Immature natural killer cell (primary cell): Measurements from ENCODE around the gene CCDC137. TPM values are rescaled to one million over a fixed set of nuclear protein-coding genes. Genes with fewer than 3 reads are reported as not detected.
A peak's percentile ranks its signal among the peaks of the same experiment; 100 is the strongest.

Experiments used
- DNase-seq, 3 donors: peaks; one replicate each; pipeline ENCODE4 v3.0.0; 2022; ENCODE audit warnings: mixed read lengths in 1 of 3
- H3K27ac Mint-ChIP-seq, 6 donors: one replicate each; pipeline ENCODE4 v1.8.0; 2020; ENCODE audit warnings: mixed read lengths in 6 of 6, mild to moderate bottlenecking in 5 of 6, inconsistent platforms in 4 of 6, moderate library complexity in 3 of 6
- H3K27me3 Mint-ChIP-seq, 3 donors: one replicate each; pipeline ENCODE4 v1.8.0; 2020 to 2021; ENCODE audit warnings: low read depth in 3 of 3, mild to moderate bottlenecking in 3 of 3, mixed read lengths in 3 of 3, moderate library complexity in 3 of 3, inconsistent platforms in 1 of 3
- H3K36me3 Mint-ChIP-seq, 3 donors: one replicate each; pipeline ENCODE4 v1.8.0; 2020; ENCODE audit warnings: mixed read lengths in 3 of 3, inconsistent platforms in 2 of 3, mild to moderate bottlenecking in 2 of 3
- H3K4me1 Mint-ChIP-seq, 2 donors: one replicate each; pipeline ENCODE4 v1.8.0; 2020; ENCODE audit warnings: inconsistent platforms in 2 of 2, mild to moderate bottlenecking in 2 of 2, mixed read lengths in 2 of 2, moderate library complexity in 1 of 2
- H3K4me3 Mint-ChIP-seq, 5 donors: one replicate each; pipeline ENCODE4 v1.8.0; 2020; ENCODE audit warnings: mild to moderate bottlenecking in 5 of 5, mixed read lengths in 5 of 5, inconsistent platforms in 3 of 5, moderate library complexity in 3 of 5
- H3K9me3 Mint-ChIP-seq, 6 donors: one replicate each; pipeline ENCODE4 v1.8.0; 2020; ENCODE audit warnings: mild to moderate bottlenecking in 6 of 6, mixed read lengths in 6 of 6, inconsistent platforms in 4 of 6, moderate library complexity in 3 of 6
- polyA plus RNA-seq, 3 donors: library from polyadenylated mRNA; unstranded; fragments of 300-500 nt; fragmentation: Illumina TruSeq; gene quantifications; one replicate each; pipeline ENCODE4 v1.2.3, GENCODE V29; 2021

Gene CCDC137
- polyA plus RNA-seq, 3 donors from 2014 or later: 1.8 to 21.7 (median 6.1) TPM

GRCh38 chr17:81680150-81680549 is 13.6 kb downstream of the CCDC137 start:
- no peak overlapping the region for H3K4me3 Mint-ChIP-seq
- H3K4me1 Mint-ChIP-seq: peaks cover 28% of the 10 kb centered on the region in 2 donors
- H3K27ac Mint-ChIP-seq: peak overlapping the region in 1 of 6 donors; percentile 62

GRCh38 chr17:81681672-81682071 is 15.1 kb downstream of the CCDC137 start:
- H3K4me3 Mint-ChIP-seq: peak overlapping the region in 3 of 5 donors; percentile 2 to 40 (median 21)
- no peak for DNase-seq
- H3K27me3 Mint-ChIP-seq: peaks cover 3 to 9% (median 5%) of the 10 kb centered on the region in 3 donors
- peak overlapping the region in 1 of 6 donors; percentile 29 for H3K27ac Mint-ChIP-seq
- H3K36me3 Mint-ChIP-seq: peaks cover 0 to 3% (median 3%) of the 10 kb centered on the region in 3 donors
- no peaks in the 10 kb centered on the region for H3K9me3 Mint-ChIP-seq
- peaks cover 33 to 37% of the 10 kb centered on the region in 2 donors for H3K4me1 Mint-ChIP-seq

More at GRCh38 chr17:81680150-81680549, 13.6 kb downstream of the CCDC137 start:
- Mint-ChIP-seq H3K36me3 (no peaks in the 10 kb centered on the region), H3K27me3 (peaks cover 3 to 10% (median 3%) of the 10 kb centered on the region in 3 donors), H3K9me3 (no peaks in the 10 kb centered on the region)
- DNase-seq: no peak

GRCh38 chr17:81682565-81683207 is 16.1 kb downstream of the CCDC137 start:
- no peak for DNase-seq
- H3K27me3 Mint-ChIP-seq: peaks cover 3 to 9% (median 5%) of the 10 kb centered on the region in 3 donors
- H3K27ac Mint-ChIP-seq: peak overlapping the region; percentile 26 to 79 (median 65)
- no peaks in the 10 kb centered on the region for H3K9me3 Mint-ChIP-seq
- peaks cover 0 to 3% (median 3%) of the 10 kb centered on the region in 3 donors for H3K36me3 Mint-ChIP-seq
- peaks cover 36 to 37% of the 10 kb centered on the region in 2 donors for H3K4me1 Mint-ChIP-seq
- H3K4me3 Mint-ChIP-seq: peak overlapping the region; percentile 92 to 98 (median 95)

GRCh38 chr17:81683208-81683583 is 16.7 kb downstream of the CCDC137 start:
- Mint-ChIP-seq H3K4me3 (peak overlapping the region; percentile 92 to 98 (median 95)), H3K36me3 (peaks cover 0 to 3% (median 3%) of the 10 kb centered on the region in 3 donors), H3K9me3 (no peaks in the 10 kb centered on the region), H3K27me3 (peaks cover 3 to 9% (median 5%) of the 10 kb centered on the region in 3 donors), H3K27ac (peak overlapping the region in 5 of 6 donors; percentile 59 to 85 (median 78)), H3K4me1 (peaks cover 36 to 37% of the 10 kb centered on the region in 2 donors)
- DNase-seq: no peak

GRCh38 chr17:81683584-81684441 is 17.3 kb downstream of the CCDC137 start, which contains the start of the genes ARL16 and HGS:
Gene ARL16, minus strand, starts transcription at chr17:81683797. Its CDS starts 44 bp downstream, at chr17:81683753.
Gene HGS, plus strand, starts transcription at chr17:81684011. Its CDS starts 56 bp downstream, at chr17:81684067.
- peaks cover 2 to 3% (median 3%) of the 10 kb centered on the region in 3 donors for H3K36me3 Mint-ChIP-seq
- H3K27ac Mint-ChIP-seq: peak within 1 kb of the TSS; percentile 85 to 95 (median 89)
- H3K27me3 Mint-ChIP-seq: peaks cover 3 to 11% (median 5%) of the 10 kb centered on the region in 3 donors
- DNase-seq: peak; percentile 98 to 99 (median 99)
- H3K9me3 Mint-ChIP-seq: no peaks in the 10 kb centered on the region
- H3K4me3 Mint-ChIP-seq: peak within 1 kb of the TSS; percentile 92 to 98 (median 95)
- H3K4me1 Mint-ChIP-seq: peaks cover 37 to 39% of the 10 kb centered on the region in 2 donors

- Mint-ChIP-seq H3K4me3 (peak overlapping the region; percentile 80 to 87 (median 81)), H3K9me3 (no peaks in the 10 kb centered on the region), H3K4me1 (peaks cover 37 to 42% of the 10 kb centered on the region in 2 donors), H3K36me3 (peaks cover 3 to 5% (median 3%) of the 10 kb centered on the region in 3 donors), H3K27me3 (peaks cover 3 to 11% (median 5%) of the 10 kb centered on the region in 3 donors), H3K27ac (peak overlapping the region; percentile 73 to 85 (median 80))
- no peak for DNase-seq
Measured at GRCh38 chr17:81684442-81684911, 17.9 kb downstream of the CCDC137 start.

- Mint-ChIP-seq H3K27ac (peak overlapping the region; percentile 73 to 85 (median 80)), H3K9me3 (no peaks in the 10 kb centered on the region), H3K27me3 (peaks cover 3 to 16% (median 5%) of the 10 kb centered on the region in 3 donors), H3K4me1 (peaks cover 37 to 42% of the 10 kb centered on the region in 2 donors), H3K36me3 (peaks cover 3 to 5% (median 3%) of the 10 kb centered on the region in 3 donors), H3K4me3 (peak overlapping the region; percentile 80 to 87 (median 81))
- no peak for DNase-seq
Measured at GRCh38 chr17:81685108-81685507, 18.6 kb downstream of the CCDC137 start.

GRCh38 chr17:81686614-81687013 is 20.1 kb downstream of the CCDC137 start:
- H3K4me3 Mint-ChIP-seq: no peak overlapping the region
- peaks cover 3 to 16% (median 5%) of the 10 kb centered on the region in 3 donors for H3K27me3 Mint-ChIP-seq
- H3K36me3 Mint-ChIP-seq: peaks cover 3 to 5% (median 3%) of the 10 kb centered on the region in 3 donors
- H3K9me3 Mint-ChIP-seq: no peaks in the 10 kb centered on the region
- H3K4me1 Mint-ChIP-seq: peaks cover 37 to 41% of the 10 kb centered on the region in 2 donors
- DNase-seq: no peak
- no peak overlapping the region for H3K27ac Mint-ChIP-seq

- no peak for DNase-seq
- H3K27ac Mint-ChIP-seq: no peak overlapping the region
- H3K36me3 Mint-ChIP-seq: peaks cover 3 to 7% (median 5%) of the 10 kb centered on the region in 3 donors
- peaks cover 3 to 15% (median 5%) of the 10 kb centered on the region in 3 donors for H3K27me3 Mint-ChIP-seq
- peaks cover 31 to 34% of the 10 kb centered on the region in 2 donors for H3K4me1 Mint-ChIP-seq
- no peaks in the 10 kb centered on the region for H3K9me3 Mint-ChIP-seq
- peak overlapping the region in 1 of 5 donors; percentile 38 for H3K4me3 Mint-ChIP-seq
Measured at GRCh38 chr17:81687770-81688541, 21.4 kb downstream of the CCDC137 start.

- Mint-ChIP-seq H3K27me3 (peaks cover 2 to 11% (median 5%) of the 10 kb centered on the region in 3 donors), H3K4me1 (peaks cover 26 to 31% of the 10 kb centered on the region in 2 donors), H3K36me3 (peaks cover 3 to 7% (median 5%) of the 10 kb centered on the region in 3 donors), H3K4me3 (no peak overlapping the region), H3K27ac (no peak overlapping the region), H3K9me3 (no peaks in the 10 kb centered on the region)
- no peak for DNase-seq
Measured at GRCh38 chr17:81688616-81689015, 22.1 kb downstream of the CCDC137 start.

- H3K27me3 Mint-ChIP-seq: peaks cover 2 to 9% (median 3%) of the 10 kb centered on the region in 3 donors
- peaks cover 3 to 7% (median 5%) of the 10 kb centered on the region in 3 donors for H3K36me3 Mint-ChIP-seq
- H3K4me1 Mint-ChIP-seq: peaks cover 14 to 21% of the 10 kb centered on the region in 2 donors
- H3K9me3 Mint-ChIP-seq: no peaks in the 10 kb centered on the region
- no peak overlapping the region for H3K4me3 Mint-ChIP-seq
- no peak overlapping the region for H3K27ac Mint-ChIP-seq
- DNase-seq: no peak
Measured at GRCh38 chr17:81690066-81690465, 23.5 kb downstream of the CCDC137 start.

- DNase-seq: no peak
- H3K9me3 Mint-ChIP-seq: no peaks in the 10 kb centered on the region
- H3K36me3 Mint-ChIP-seq: peaks cover 3 to 7% (median 5%) of the 10 kb centered on the region in 3 donors
- H3K4me1 Mint-ChIP-seq: peaks cover 9 to 17% of the 10 kb centered on the region in 2 donors
- H3K4me3 Mint-ChIP-seq: no peak overlapping the region
- no peak overlapping the region for H3K27ac Mint-ChIP-seq
- H3K27me3 Mint-ChIP-seq: peaks cover 2 to 10% (median 3%) of the 10 kb centered on the region in 3 donors
Measured at GRCh38 chr17:81690549-81690948, 24.0 kb downstream of the CCDC137 start.
